Endothelial cell (in vitro differentiated cells): Measurements from ENCODE around the gene IFFO2. TPM values are rescaled to one million over a fixed set of nuclear protein-coding genes. Genes with fewer than 3 reads are reported as not detected.
A peak's percentile ranks its signal among the peaks of the same experiment; 100 is the strongest.

Experiments
- DNase-seq: peaks from one replicate; pipeline ENCODE4 v3.0.0; 2021; ENCODE audit warnings: low spot score
- H3K27ac Mint-ChIP-seq: one replicate; pipeline ENCODE4 v1.8.0; 2021; ENCODE audit warnings: mixed read lengths, inconsistent platforms; ENCODE audit not compliant: unreplicated experiment
- H3K27me3 Mint-ChIP-seq: one replicate; pipeline ENCODE4 v1.8.0; 2021; ENCODE audit warnings: mild to moderate bottlenecking, moderate library complexity, mixed read lengths, inconsistent platforms; ENCODE audit not compliant: unreplicated experiment
- H3K36me3 Mint-ChIP-seq: one replicate; pipeline ENCODE4 v1.8.0; 2021; ENCODE audit warnings: mild to moderate bottlenecking, low read depth, mixed read lengths, inconsistent platforms; ENCODE audit not compliant: unreplicated experiment
- H3K4me1 Mint-ChIP-seq: one replicate; pipeline ENCODE4 v1.8.0; 2021; ENCODE audit warnings: mild to moderate bottlenecking, mixed read lengths, inconsistent platforms; ENCODE audit not compliant: unreplicated experiment
- H3K4me3 Mint-ChIP-seq: one replicate; pipeline ENCODE4 v1.8.0; 2021; ENCODE audit warnings: mild to moderate bottlenecking, mixed read lengths, inconsistent platforms; ENCODE audit not compliant: unreplicated experiment
- H3K9me3 Mint-ChIP-seq: one replicate; pipeline ENCODE4 v1.8.0; 2021; ENCODE audit warnings: mixed read lengths, inconsistent platforms; ENCODE audit not compliant: unreplicated experiment
- CTCF ChIP-seq: fragments of 200-600 bp; sonication (generic); IDR thresholded peaks from one replicate; pipeline ENCODE4 v1.5.0; 2021; ENCODE audit warnings: antibody characterized with exemption; ENCODE audit not compliant: unreplicated experiment
- total RNA-seq: library from RNA; stranded (reverse); fragmentation: NEBNext Ultra II Directional; extraction: Animal tissue kit (Norgen Biotek cat#: 25700); gene quantifications from one replicate; pipeline ENCODE4 v1.2.1, GENCODE V29; 2021; ENCODE audit not compliant: unreplicated experiment

The IFFO2 gene
- total RNA-seq, 1 donor from 2014 or later: 16.7 TPM

DNA sequence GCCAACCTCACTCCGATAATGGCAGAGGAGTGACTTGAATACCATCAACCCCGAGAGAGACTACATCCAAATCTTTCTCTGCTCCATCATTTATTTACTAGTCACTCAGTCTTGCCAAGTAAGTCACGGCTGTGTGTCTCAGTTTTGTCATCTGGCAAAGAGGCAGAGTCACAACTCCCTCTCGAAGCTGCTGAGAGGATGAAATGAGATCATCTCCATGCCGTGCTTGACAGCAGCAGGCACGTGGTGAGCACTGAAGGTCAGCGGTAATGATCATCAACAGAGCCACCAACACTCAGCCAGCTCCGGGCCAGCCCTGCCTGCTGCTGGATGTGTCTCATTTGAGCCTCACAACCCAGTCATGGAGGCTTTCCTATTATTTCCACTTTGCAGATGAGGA lies 74.0 kb downstream of the IFFO2 start:
- H3K27ac Mint-ChIP-seq: no peak overlapping the region
- H3K27me3 Mint-ChIP-seq: peaks cover 8% of the 10 kb centered on the region
- TF ChIP-seq CTCF: no peak
- peaks cover 10% of the 10 kb centered on the region for H3K36me3 Mint-ChIP-seq
- no peak overlapping the region for H3K4me3 Mint-ChIP-seq
- no peaks in the 10 kb centered on the region for H3K4me1 Mint-ChIP-seq
- no peak for DNase-seq
- H3K9me3 Mint-ChIP-seq: no peaks in the 10 kb centered on the region

- no peak overlapping the region for H3K27ac Mint-ChIP-seq
- H3K4me1 Mint-ChIP-seq: no peaks in the 10 kb centered on the region
- H3K4me3 Mint-ChIP-seq: no peak overlapping the region
- DNase-seq: no peak
- peaks cover 7% of the 10 kb centered on the region for H3K27me3 Mint-ChIP-seq
- H3K9me3 Mint-ChIP-seq: no peaks in the 10 kb centered on the region
- peaks cover 9% of the 10 kb centered on the region for H3K36me3 Mint-ChIP-seq
- TF ChIP-seq CTCF: no peak
These were observed 74.6 kb downstream of the IFFO2 start for GRCh38 chr1:18881642-18882431.

DNA sequence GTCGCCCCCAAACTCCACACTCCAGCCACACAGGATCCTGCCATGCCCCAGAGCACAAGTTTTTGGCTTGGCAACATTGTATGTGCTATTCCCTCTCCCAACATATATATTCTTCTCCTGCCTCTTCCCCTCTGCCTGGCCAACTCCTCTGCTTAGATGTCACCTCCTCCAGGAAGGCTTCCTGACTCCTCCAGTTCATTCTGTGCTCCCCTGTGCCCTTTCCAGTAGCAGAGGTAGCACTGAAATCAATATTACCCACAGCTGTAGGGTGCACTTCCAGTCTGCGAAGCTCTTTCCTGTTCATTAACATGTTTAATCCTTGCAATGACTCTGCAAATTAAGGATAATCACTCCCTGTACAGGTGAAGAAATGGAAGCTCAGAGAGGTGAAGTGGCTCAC lies 75.3 kb downstream of the IFFO2 start:
- Mint-ChIP-seq H3K27me3 (peaks cover 7% of the 10 kb centered on the region), H3K4me3 (peak overlapping the region; percentile 37), H3K9me3 (no peaks in the 10 kb centered on the region), H3K4me1 (no peaks in the 10 kb centered on the region), H3K36me3 (peaks cover 9% of the 10 kb centered on the region), H3K27ac (no peak overlapping the region)
- TF ChIP-seq CTCF: no peak
- no peak for DNase-seq

DNA sequence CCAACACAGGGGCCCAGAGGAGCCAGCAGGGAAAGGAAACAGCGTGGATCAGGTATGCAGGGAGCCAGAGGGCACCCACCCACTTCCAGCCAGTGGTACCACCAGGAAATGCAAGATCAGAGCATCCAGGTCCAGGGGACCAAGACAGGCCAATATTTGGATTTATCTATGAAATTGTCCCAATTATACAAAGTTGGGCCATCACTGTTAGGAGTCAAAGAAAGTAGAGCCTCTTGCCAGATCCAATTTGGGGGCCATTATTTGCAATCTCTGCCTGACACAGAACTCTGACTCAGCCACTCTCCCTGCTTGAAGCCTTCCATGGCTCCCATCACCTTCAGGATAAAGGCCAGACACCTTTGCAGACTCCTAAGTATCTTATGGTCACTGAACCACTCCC lies 75.9 kb downstream of the IFFO2 start:
- peaks cover 7% of the 10 kb centered on the region for H3K27me3 Mint-ChIP-seq
- H3K4me3 Mint-ChIP-seq: peak overlapping the region; percentile 37
- H3K9me3 Mint-ChIP-seq: no peaks in the 10 kb centered on the region
- no peak overlapping the region for H3K27ac Mint-ChIP-seq
- no peaks in the 10 kb centered on the region for H3K4me1 Mint-ChIP-seq
- H3K36me3 Mint-ChIP-seq: peaks cover 9% of the 10 kb centered on the region
- no peak for TF ChIP-seq CTCF
- DNase-seq: no peak

DNA sequence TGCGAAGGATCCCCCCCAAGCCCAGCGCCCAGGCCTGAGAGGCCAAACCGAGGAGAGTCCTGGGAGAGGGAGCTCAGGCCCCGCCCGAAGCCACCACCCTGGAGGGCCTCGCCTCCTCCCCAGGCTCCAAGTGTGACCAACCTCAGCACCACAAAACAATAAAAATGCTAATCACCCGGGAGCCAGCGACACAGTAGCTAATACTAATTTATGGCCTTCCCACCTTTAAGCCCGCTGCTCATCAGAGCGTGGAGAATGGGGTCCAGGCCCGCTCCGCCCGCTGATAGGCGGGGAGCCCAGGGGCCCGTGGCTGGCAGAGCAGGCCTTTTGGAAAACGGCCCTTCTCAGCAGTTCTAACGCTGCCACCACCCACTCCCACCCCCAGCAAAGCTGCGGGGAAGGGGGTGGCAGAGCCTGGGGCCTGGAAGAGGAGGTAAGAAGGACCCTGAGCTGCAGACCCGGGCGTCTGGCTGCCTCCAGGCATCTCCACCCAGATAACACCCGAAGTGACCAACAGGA lies 76.6 kb downstream of the IFFO2 start:
- no peak overlapping the region for H3K4me3 Mint-ChIP-seq
- H3K27me3 Mint-ChIP-seq: peaks cover 7% of the 10 kb centered on the region
- TF ChIP-seq CTCF: no peak
- H3K4me1 Mint-ChIP-seq: no peaks in the 10 kb centered on the region
- H3K36me3 Mint-ChIP-seq: peaks cover 9% of the 10 kb centered on the region
- DNase-seq: no peak
- no peak overlapping the region for H3K27ac Mint-ChIP-seq
- no peaks in the 10 kb centered on the region for H3K9me3 Mint-ChIP-seq
